ENCODE results near the gene PRKACA. TPM values are rescaled to one million over a fixed set of nuclear protein-coding genes. Genes with fewer than 3 reads are reported as not detected.

The PRKACA gene
- total RNA-seq, 4 donors from 2014 or later: 45.9 to 53.7 (median 49.2) TPM

- WGBS, 2 donors: 96 to 98% methylated on average over 38 of the region's 38 CpGs
- intact Hi-C loops (cut with DNase I; ENCODE audit: low total_unique reads): no loop called here
- TF ChIP-seq POLR2A (IDR thresholded peaks at IDR 0.05) (no peak), CTCF (IDR thresholded peaks at IDR 0.05) (no peak)
- no peak for DNase-seq (ENCODE audit: low spot score in 2 of 2)
- H3K4me3 ChIP-seq (ENCODE audit: low read depth, poor library complexity, severe bottlenecking): no peak overlapping the region
These were observed 45.3 kb upstream of the PRKACA start for GRCh38 chr19:14162871-14163297.

GRCh38 chr19:14161305-14161704 is 43.7 kb upstream of the PRKACA start:
- DNase-seq (ENCODE audit: low spot score in 2 of 2): no peak
- WGBS, 2 donors: 84 to 89% methylated on average over 11 to 19 of the region's 19 CpGs
- intact Hi-C loops (cut with DNase I; ENCODE audit: low total_unique reads): no loop called here
- no peak overlapping the region for H3K4me3 ChIP-seq (ENCODE audit: low read depth, poor library complexity, severe bottlenecking)
- TF ChIP-seq CTCF (IDR thresholded peaks at IDR 0.05) (no peak), POLR2A (IDR thresholded peaks at IDR 0.05) (no peak)

- intact Hi-C loops (cut with DNase I; ENCODE audit: low total_unique reads): no loop called here
- DNase-seq (ENCODE audit: low spot score in 2 of 2): no peak
- no peak overlapping the region for H3K4me3 ChIP-seq (ENCODE audit: low read depth, poor library complexity, severe bottlenecking)
- TF ChIP-seq CTCF (IDR thresholded peaks at IDR 0.05): no peak
- no peak for TF ChIP-seq POLR2A (IDR thresholded peaks at IDR 0.05)
- WGBS, 2 donors: 84 to 91% methylated on average over 22 to 25 of the region's 25 CpGs
These were observed 42.6 kb upstream of the PRKACA start for GRCh38 chr19:14160017-14160703.

- WGBS, 2 donors: 62 to 71% methylated on average over 10 to 12 of the region's 12 CpGs
- intact Hi-C loops (cut with DNase I; ENCODE audit: low total_unique reads): no loop called here
- H3K4me3 ChIP-seq (ENCODE audit: low read depth, poor library complexity, severe bottlenecking): no peak overlapping the region
- TF ChIP-seq CTCF (IDR thresholded peaks at IDR 0.05) (no peak), POLR2A (IDR thresholded peaks at IDR 0.05) (no peak)
- DNase-seq (ENCODE audit: low spot score in 2 of 2): no peak
These were observed 41.5 kb upstream of the PRKACA start for GRCh38 chr19:14159059-14159458.

- intact Hi-C loops (cut with DNase I; ENCODE audit: low total_unique reads): no loop called here
- no peak overlapping the region for H3K4me3 ChIP-seq (ENCODE audit: low read depth, poor library complexity, severe bottlenecking)
- WGBS, 2 donors: 86 to 100% methylated on average over 10 to 16 of the region's 16 CpGs
- TF ChIP-seq CTCF (IDR thresholded peaks at IDR 0.05) (no peak), POLR2A (IDR thresholded peaks at IDR 0.05) (no peak)
- DNase-seq (ENCODE audit: low spot score in 2 of 2): no peak
These were observed 40.9 kb upstream of the PRKACA start for GRCh38 chr19:14158276-14159023.
